GM18511 (cell line): ENCODE measurements around the gene ANGEL1.

Experiments used
- ATAC-seq: cut with Tn5 transposase; IDR thresholded peaks from one replicate; pipeline ENCODE4 v1.9.1; 2021; ENCODE audit warnings: mild to moderate bottlenecking, moderate library complexity; ENCODE audit not compliant: unreplicated experiment

Gene ANGEL1

GRCh38 chr14:76767681-76768656, 44.7 kb downstream of the ANGEL1 start:
- ATAC-seq = peak; percentile 90

GRCh38 chr14:76765461-76765931, 47.2 kb downstream of the ANGEL1 start:
- ATAC-seq = no peak

- no peak for ATAC-seq
These were observed 49.3 kb downstream of the ANGEL1 start for GRCh38 chr14:76763096-76764041.

- ATAC-seq = no peak
These were observed 50.1 kb downstream of the ANGEL1 start for GRCh38 chr14:76762411-76763095.

GRCh38 chr14:76761960-76762410, 50.7 kb downstream of the ANGEL1 start:
- ATAC-seq = peak; percentile 26

GRCh38 chr14:76761136-76761959, 51.3 kb downstream of the ANGEL1 start, which contains the start of gene VASH1:
TSS of gene VASH1 (plus strand) at chr14:76761468. CDS start at chr14:76762822, 1,354 bp downstream.
- ATAC-seq = peak; percentile 87

GRCh38 chr14:76760331-76761135, 52.1 kb downstream of the ANGEL1 start:
- no peak for ATAC-seq

- ATAC-seq = no peak
These were observed 53.1 kb downstream of the ANGEL1 start for GRCh38 chr14:76759589-76759988.

GRCh38 chr14:76756371-76756750, 56.3 kb downstream of the ANGEL1 start:
- ATAC-seq = no peak

- no peak for ATAC-seq
These were observed 56.9 kb downstream of the ANGEL1 start for GRCh38 chr14:76755610-76756370.

GRCh38 chr14:76754586-76754985, 58.1 kb downstream of the ANGEL1 start:
- ATAC-seq = no peak

- no peak for ATAC-seq
These were observed 59.0 kb downstream of the ANGEL1 start for GRCh38 chr14:76753541-76754198.

- ATAC-seq = no peak
These were observed 59.9 kb downstream of the ANGEL1 start for GRCh38 chr14:76752744-76753143.

- ATAC-seq = no peak
These were observed 69.7 kb downstream of the ANGEL1 start for GRCh38 chr14:76742966-76743365.

GRCh38 chr14:76742185-76742584, 70.5 kb downstream of the ANGEL1 start:
- ATAC-seq = no peak

- ATAC-seq = no peak
These were observed 71.6 kb downstream of the ANGEL1 start for GRCh38 chr14:76741074-76741473.
